AG04450 (cell line): Measurements from ENCODE around the gene CGB3. TPM values are rescaled to one million over a fixed set of nuclear protein-coding genes. Genes with fewer than 3 reads are reported as not detected.

Experiments used
- CTCF ChIA-PET: fragments of 300-600, 350-600 bp; formaldehyde crosslinking; extraction: SDS; loops from one replicate; lab custom pipeline; 2022; ENCODE audit warnings: antibody characterized with exemption, inconsistent platforms; lab: Charles Lee
- POLR2A ChIA-PET: fragments of 350-600 bp; formaldehyde crosslinking; extraction: SDS; loops from one replicate; lab custom pipeline; 2021; ENCODE audit warnings: antibody characterized with exemption, inconsistent platforms; lab: Yijun Ruan, JAX
- DNase-seq: peaks from one replicate; pipeline ENCODE4 v3.0.0-alpha.2; 2011; ENCODE audit warnings: low read depth, low spot score
- H3K27ac ChIP-seq: one replicate; pipeline ENCODE4 v1.5.1; 2012; ENCODE audit warnings: low read depth, low read length, control low read depth
- H3K27me3 ChIP-seq: one replicate; pipeline ENCODE4 v1.6.0; 2012; ENCODE audit warnings: low read length; ENCODE audit not compliant: control insufficient read depth, insufficient read depth
- H3K4me3 ChIP-seq: 2 replicates; pipeline ENCODE4 v1.5.1; 2011; ENCODE audit warnings: mild to moderate bottlenecking, low read depth, low read length, control low read depth
- H3K9me3 ChIP-seq: 2 replicates; pipeline ENCODE4 v1.5.1; 2012; ENCODE audit warnings: low read length; ENCODE audit not compliant: control insufficient read depth, insufficient read depth
- CTCF ChIP-seq: IDR thresholded peaks from 2 replicates; pipeline ENCODE4 v1.5.1; 2011; ENCODE audit warnings: low read depth, low read length, control low read depth, inconsistent platforms
- polyA plus RNA-seq: library from polyadenylated mRNA; depleted of rRNA; stranded (reverse); fragments of >200 nt; gene quantifications from 2 replicates; pipeline ENCODE4 v1.2.3, GENCODE V29; 2011

The CGB3 gene
- polyA plus RNA-seq, 1 experiment = not detected

- POLR2A ChIA-PET = no interaction called here
These were observed 34.3 kb downstream of the CGB3 start for GRCh38 chr19:48989701-48990291.

GRCh38 chr19:48988860-48989259 lies 35.3 kb downstream of the CGB3 start:
- no peaks in the 10 kb centered on the region for H3K27me3 ChIP-seq
- no peak for DNase-seq
- TF ChIP-seq CTCF = no peak
- CTCF ChIA-PET = no interaction called here
- POLR2A ChIA-PET = interaction anchor here (0.6 kb wide), 1 partner anchor 206 kb away, joined by 7 read pairs; no protein-coding TSS in a partner anchor
- no peak overlapping the region for H3K27ac ChIP-seq
- H3K9me3 ChIP-seq = no peaks in the 10 kb centered on the region
- no peak overlapping the region for H3K4me3 ChIP-seq

More at GRCh38 chr19:48989701-48990291, 34.3 kb downstream of the CGB3 start:
- no peak for TF ChIP-seq CTCF
- CTCF ChIA-PET = interaction anchor here (1.1 kb wide), 1 partner anchor 10 kb away, joined by 4 read pairs; no protein-coding TSS in a partner anchor
- no peak overlapping the region for H3K4me3 ChIP-seq
- H3K9me3 ChIP-seq = no peaks in the 10 kb centered on the region
- no peaks in the 10 kb centered on the region for H3K27me3 ChIP-seq
- no peak for DNase-seq
- H3K27ac ChIP-seq = no peak overlapping the region

DNA sequence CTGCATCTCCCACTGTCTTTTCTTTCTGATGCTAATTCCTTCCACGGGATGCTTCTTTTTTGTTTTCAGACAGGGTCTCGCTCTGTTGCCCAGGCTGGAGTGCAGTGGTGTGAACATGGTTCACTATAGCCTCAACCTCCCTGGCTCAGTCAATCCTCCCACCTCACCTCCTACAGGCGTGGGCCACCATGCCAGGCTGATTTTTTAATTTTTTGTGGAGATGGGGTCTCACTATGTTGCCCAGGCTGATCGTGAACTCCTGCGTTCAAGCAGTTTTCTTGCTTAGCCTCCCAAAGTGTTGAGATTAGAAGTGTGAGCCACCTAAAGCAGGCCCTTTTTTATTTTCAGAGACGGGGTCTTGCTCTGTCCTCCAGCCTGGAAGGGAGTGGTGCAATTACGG lies 35.8 kb downstream of the CGB3 start:
- no peaks in the 10 kb centered on the region for H3K9me3 ChIP-seq
- CTCF ChIA-PET = interaction anchor here (1.1 kb wide), 1 partner anchor 9 kb away, joined by 3 read pairs; no protein-coding TSS in a partner anchor
- H3K27ac ChIP-seq = no peak overlapping the region
- no peaks in the 10 kb centered on the region for H3K27me3 ChIP-seq
- DNase-seq = no peak
- H3K4me3 ChIP-seq = no peak overlapping the region
- POLR2A ChIA-PET = no interaction called here
- TF ChIP-seq CTCF = no peak

DNA sequence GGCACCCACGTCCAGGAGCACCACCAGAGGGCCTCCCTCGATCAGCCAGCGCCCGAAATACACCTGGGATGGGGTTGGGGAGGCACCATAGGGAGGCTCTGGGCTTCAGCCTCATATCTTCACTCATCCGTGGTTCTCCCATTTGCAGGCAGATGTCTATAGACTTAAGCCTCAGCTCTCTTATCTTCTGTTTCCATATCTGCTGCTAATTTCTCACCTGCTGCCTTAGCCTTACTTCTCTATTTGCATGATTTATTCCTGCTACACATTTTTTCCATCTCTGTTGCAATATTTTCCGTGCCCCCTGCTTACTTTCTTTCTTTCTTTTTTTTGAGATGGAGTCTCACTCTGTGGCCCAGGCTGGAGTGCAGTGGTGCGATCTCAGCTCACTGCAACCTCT lies 36.8 kb downstream of the CGB3 start:
- ChIA-PET POLR2A (interaction anchor here (0.7 kb wide), 1 partner anchor 15 kb away, joined by 3 read pairs; no protein-coding TSS in a partner anchor), CTCF (interaction anchor here (1.6 kb wide), 1 partner anchor 17 kb away, joined by 6 read pairs; no protein-coding TSS in a partner anchor)
- no peak for TF ChIP-seq CTCF
- Histone ChIP-seq H3K27ac (no peak overlapping the region), H3K4me3 (no peak overlapping the region), H3K27me3 (no peaks in the 10 kb centered on the region), H3K9me3 (no peaks in the 10 kb centered on the region)
- DNase-seq = no peak

- ChIA-PET POLR2A (interaction anchor here (0.6 kb wide), 1 partner anchor 192 kb away, joined by 6 read pairs; no protein-coding TSS in a partner anchor), CTCF (interaction anchor here (0.7 to 1.6 kb wide), 3 partner anchors 12 to 16 kb away, joined by 3 to 6 read pairs (median 3); no protein-coding TSS in a partner anchor)
- H3K4me3 ChIP-seq = no peak overlapping the region
- TF ChIP-seq CTCF = no peak
- H3K27ac ChIP-seq = no peak overlapping the region
- H3K27me3 ChIP-seq = no peaks in the 10 kb centered on the region
- no peak for DNase-seq
- no peaks in the 10 kb centered on the region for H3K9me3 ChIP-seq
These were observed 37.9 kb downstream of the CGB3 start for GRCh38 chr19:48986211-48986610.
